ENCODE results near the gene MTF1.

Gene MTF1

DNA sequence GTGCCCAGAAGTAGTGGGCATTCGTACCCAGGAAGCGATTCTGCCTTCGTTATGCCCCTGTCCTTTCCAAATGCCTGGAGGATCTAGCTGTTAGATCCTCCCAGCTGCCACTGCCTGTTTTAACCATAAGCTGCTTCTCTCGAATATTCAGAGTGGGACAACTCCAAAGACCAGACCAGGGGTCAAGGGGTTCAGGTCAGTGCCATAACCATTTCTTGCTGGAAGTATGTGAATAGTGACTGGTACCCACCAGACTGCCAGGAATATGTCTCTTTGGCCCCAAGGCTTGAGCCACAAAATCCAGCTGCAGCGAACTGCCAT, 914 bp upstream of the MTF1 start:
- peak overlapping the region; percentile 100 for H3K4me3 ChIP-seq (ENCODE audit: low read depth, low read length)
- DNase-seq (ENCODE audit: low read depth, low spot score), result no peak
- in situ Hi-C loops (cut with HindIII; ENCODE audit: low sequenced_read_pairs), result no loop called here
- TF ChIP-seq, protein P1, sequence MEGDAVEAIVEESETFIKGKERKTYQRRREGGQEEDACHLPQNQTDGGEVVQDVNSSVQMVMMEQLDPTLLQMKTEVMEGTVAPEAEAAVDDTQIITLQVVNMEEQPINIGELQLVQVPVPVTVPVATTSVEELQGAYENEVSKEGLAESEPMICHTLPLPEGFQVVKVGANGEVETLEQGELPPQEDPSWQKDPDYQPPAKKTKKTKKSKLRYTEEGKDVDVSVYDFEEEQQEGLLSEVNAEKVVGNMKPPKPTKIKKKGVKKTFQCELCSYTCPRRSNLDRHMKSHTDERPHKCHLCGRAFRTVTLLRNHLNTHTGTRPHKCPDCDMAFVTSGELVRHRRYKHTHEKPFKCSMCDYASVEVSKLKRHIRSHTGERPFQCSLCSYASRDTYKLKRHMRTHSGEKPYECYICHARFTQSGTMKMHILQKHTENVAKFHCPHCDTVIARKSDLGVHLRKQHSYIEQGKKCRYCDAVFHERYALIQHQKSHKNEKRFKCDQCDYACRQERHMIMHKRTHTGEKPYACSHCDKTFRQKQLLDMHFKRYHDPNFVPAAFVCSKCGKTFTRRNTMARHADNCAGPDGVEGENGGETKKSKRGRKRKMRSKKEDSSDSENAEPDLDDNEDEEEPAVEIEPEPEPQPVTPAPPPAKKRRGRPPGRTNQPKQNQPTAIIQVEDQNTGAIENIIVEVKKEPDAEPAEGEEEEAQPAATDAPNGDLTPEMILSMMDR (IDR thresholded peaks at IDR 0.05; ENCODE audit: low read depth, low read length), result no peak

DNA sequence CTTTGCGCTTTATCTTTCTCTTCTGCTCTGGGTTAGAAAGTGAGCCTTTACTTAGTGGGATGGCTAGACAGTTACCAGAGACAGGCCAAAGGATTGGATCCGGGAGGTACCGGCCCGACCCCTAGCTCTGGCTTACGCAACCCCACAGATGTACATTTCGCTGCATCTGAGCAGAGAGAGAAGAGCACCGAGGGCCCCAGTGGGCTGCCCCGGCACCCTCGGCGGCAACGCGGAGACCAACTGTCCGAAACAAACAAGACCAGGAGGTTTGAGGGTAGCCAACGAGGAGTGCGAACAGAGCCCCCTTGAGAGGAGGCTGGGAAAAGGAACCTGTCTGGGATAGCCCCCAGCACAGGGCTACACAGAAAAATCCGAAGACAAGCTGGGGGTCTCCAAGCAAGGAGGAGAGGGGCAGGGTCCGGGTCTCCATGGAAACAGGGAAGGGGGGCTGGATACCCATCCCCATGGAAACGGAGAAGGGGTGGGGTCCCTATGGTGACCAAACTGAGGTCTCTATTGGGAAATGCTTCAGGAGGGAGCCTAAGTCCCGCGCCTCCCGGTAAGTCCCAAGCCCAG, 373 bp downstream of the MTF1 start:
- TF ChIP-seq, protein P1 (IDR thresholded peaks at IDR 0.05; ENCODE audit: low read depth, low read length), result no peak
- in situ Hi-C loops (cut with HindIII; ENCODE audit: low sequenced_read_pairs), result no loop called here
- H3K4me3 ChIP-seq (ENCODE audit: low read depth, low read length), result peak overlapping the region; percentile 100
- DNase-seq (ENCODE audit: low read depth, low spot score), result no peak

DNA sequence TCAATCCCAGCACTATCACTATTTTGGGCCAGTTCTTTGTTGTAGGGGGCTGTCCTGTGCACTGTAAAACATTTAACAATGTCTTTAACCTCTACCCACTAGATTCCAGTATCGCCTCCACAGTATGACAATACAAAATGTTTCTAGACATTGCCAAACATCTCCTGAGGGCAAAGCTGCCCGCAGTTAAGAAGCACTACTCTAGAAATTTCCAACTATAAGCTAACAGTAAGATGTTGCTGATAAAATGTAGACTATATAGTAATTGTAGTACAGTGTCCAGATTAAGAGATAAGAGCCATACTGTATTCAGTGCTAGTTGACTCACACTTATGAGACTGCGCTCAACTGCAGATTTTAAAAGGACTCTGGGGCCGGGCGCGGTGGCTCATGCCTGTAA, 5.0 kb downstream of the MTF1 start:
- no peak for DNase-seq (ENCODE audit: low read depth, low spot score)
- TF ChIP-seq, protein P1 (IDR thresholded peaks at IDR 0.05; ENCODE audit: low read depth, low read length), result no peak
- in situ Hi-C loops (cut with HindIII; ENCODE audit: low sequenced_read_pairs), result no loop called here
- no peak overlapping the region for H3K4me3 ChIP-seq (ENCODE audit: low read depth, low read length)

DNA sequence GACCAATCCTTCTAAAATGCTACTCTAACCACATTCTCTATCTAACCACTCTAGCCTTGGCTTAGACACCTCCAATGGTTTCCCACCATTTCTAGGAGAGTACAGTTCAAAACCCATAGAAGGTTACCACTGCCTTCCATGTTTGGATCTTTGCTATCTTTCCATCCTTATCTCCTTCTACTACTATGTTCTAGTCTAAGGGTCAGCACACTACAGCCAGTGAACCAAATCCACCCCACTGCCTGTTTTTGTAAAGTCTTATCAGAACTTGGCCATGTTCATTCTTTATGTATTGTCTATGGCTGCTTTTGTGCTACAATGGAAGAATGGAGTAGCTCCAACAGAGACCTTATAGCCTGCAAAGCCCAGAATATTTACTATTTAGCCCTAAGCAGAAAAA, 6.2 kb downstream of the MTF1 start:
- TF ChIP-seq, protein P1 (IDR thresholded peaks at IDR 0.05; ENCODE audit: low read depth, low read length), result no peak
- DNase-seq (ENCODE audit: low read depth, low spot score), result no peak
- in situ Hi-C loops (cut with HindIII; ENCODE audit: low sequenced_read_pairs), result no loop called here
- no peak overlapping the region for H3K4me3 ChIP-seq (ENCODE audit: low read depth, low read length)

DNA sequence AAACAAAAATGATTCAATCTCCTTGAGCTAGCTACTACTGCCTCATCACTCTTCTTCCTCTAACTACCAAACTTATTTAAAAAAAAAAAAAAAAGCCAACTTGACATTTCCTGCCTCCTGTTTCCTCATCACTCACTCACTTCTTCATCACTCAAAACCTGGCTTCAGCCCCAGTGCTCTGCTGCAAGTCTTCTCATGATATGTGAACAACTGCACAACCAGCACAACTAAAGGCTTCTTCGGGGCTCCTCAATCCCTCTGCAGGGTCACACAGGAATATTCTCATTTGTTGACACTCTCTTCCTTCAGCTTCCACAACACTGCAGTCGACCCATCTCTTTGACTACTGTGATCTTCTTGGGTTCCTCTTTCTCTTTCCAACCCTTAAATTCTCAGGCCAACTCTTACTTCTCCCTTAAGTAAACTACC, 7.6 kb downstream of the MTF1 start:
- no peak for DNase-seq (ENCODE audit: low read depth, low spot score)
- TF ChIP-seq, protein P1 (IDR thresholded peaks at IDR 0.05; ENCODE audit: low read depth, low read length), result no peak

DNA sequence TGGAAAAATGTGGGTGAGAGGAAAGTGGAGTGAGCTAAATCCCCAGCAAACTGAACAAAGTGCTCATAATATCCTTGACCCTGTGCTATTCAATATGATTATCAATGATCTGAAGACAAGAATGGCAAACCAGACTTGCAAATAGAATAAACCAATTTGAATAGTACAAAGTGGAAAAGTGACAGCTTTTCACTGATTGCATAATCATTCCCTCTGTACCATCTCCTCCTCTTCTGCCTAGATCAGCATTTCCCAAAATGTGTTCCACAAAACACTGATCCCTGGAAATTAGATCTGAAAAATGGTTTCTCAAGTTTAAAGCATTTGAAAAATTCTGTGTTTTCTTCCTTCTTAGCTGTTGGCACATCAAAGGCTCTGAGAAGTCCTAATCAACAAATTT, 8.1 kb downstream of the MTF1 start:
- no peak overlapping the region for H3K4me3 ChIP-seq (ENCODE audit: low read depth, low read length)
- TF ChIP-seq, protein P1 (IDR thresholded peaks at IDR 0.05; ENCODE audit: low read depth, low read length), result no peak
- no peak for DNase-seq (ENCODE audit: low read depth, low spot score)
- in situ Hi-C loops (cut with HindIII; ENCODE audit: low sequenced_read_pairs), result no loop called here

More for the DNA sequence above, 7.6 kb downstream of the MTF1 start:
- H3K4me3 ChIP-seq (ENCODE audit: low read depth, low read length), result no peak overlapping the region
- in situ Hi-C loops (cut with HindIII; ENCODE audit: low sequenced_read_pairs), result no loop called here
